ENCODE measurements around the gene ARMH1. TPM values are rescaled to one million over a fixed set of nuclear protein-coding genes. Genes with fewer than 3 reads are reported as not detected.

ARMH1 gene
- total and polyA plus RNA-seq, 10 donors: 12.2 to 86.0 (median 20.8) TPM

DNA sequence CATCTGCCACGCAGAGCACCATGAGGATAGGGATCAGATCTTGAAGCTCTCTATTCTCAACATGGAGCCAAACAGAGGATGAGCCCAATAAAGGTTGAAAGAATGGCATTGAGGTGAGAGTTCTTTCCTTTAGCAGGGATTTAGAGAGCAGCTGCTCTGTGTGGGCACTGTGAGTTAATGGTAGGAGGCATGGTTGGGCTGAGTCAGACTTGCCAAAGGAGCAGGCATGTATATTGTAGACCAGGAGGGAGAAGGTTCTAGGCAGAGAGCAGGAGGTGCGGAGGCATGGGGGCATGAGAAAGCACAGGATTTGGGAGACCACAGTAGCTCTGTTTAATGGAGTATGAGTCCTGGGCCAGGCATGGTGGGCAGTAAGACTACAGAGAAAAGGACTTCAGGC lies 32.3 kb upstream of the ARMH1 start:
- no peak for TF ChIP-seq CTCF (IDR thresholded peaks at IDR 0.05 in 8 of 11, conservative IDR thresholded peaks at IDR 0.05 in 3 of 11)
- no peak for TF ChIP-seq POLR2A (IDR thresholded peaks at IDR 0.05)
- 94 to 100% (median 96%) methylated on average over 2 of the region's 2 CpGs for WGBS, 5 donors
- H3K4me1 ChIP-seq: peaks cover 0 to 22% (median 7%) of the 10 kb centered on the region in 6 donors
- no peaks in the 10 kb centered on the region for H3K9me3 ChIP-seq
- peaks cover 0 to 100% (median 100%) of the 10 kb centered on the region in 6 donors for H3K36me3 ChIP-seq
- H3K4me3 ChIP-seq: no peak overlapping the region
- intact Hi-C loops (cut with DNase I; ENCODE audit: low total_unique reads): no loop called here
- H3K27ac ChIP-seq: no peak overlapping the region
- H3K27me3 ChIP-seq (replicated peaks in 1 of 7): no peaks in the 10 kb centered on the region
- no peak for DNase-seq

GRCh38 chr1:44642925-44643324 lies 31.6 kb upstream of the ARMH1 start:
- 82 to 97% (median 95%) methylated on average over 3 of the region's 3 CpGs for WGBS, 5 donors
- H3K9me3 ChIP-seq: no peaks in the 10 kb centered on the region
- no peak for DNase-seq
- H3K36me3 ChIP-seq: peaks cover 0 to 100% (median 100%) of the 10 kb centered on the region in 6 donors
- no peak overlapping the region for H3K4me3 ChIP-seq
- intact Hi-C loops (cut with DNase I; ENCODE audit: low total_unique reads): no loop called here
- peaks cover 0 to 15% (median 4%) of the 10 kb centered on the region in 6 donors for H3K4me1 ChIP-seq
- TF ChIP-seq CTCF (IDR thresholded peaks at IDR 0.05 in 8 of 11, conservative IDR thresholded peaks at IDR 0.05 in 3 of 11): no peak
- TF ChIP-seq POLR2AphosphoS5 (IDR thresholded peaks at IDR 0.05): no peak
- no peak for TF ChIP-seq POLR2A (IDR thresholded peaks at IDR 0.05)
- no peaks in the 10 kb centered on the region for H3K27me3 ChIP-seq (replicated peaks in 1 of 7)
- no peak overlapping the region for H3K27ac ChIP-seq

DNA sequence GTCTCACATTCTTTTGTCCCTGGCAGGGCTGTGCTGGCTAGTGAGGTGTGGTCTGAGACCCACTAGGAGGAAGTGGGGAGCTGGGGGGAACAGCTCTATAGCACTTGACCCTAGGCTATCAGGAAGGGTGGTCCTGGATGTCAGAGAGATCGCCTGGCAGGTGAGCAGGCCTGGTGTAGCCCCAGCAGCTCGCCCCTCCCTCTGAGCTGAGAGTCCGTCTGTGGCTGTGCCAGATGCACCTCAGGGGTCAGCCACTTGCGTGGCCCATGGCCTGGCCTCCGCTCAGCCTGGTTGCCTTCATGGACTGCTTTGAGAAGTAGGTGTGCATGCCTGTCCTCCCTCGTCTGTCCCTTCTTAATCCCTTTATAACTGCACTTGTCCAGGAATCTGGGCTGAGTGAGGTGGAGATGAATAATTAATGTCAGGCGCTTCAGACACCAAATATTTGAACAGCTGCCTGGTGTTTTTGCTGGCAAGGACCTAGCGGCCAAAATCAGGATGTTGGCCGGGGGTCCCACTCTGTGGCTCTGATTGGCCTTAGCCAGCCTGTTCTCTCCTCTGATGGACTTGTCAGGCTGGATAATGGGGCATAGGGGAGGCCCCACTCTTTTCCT lies 30.7 kb upstream of the ARMH1 start:
- peak in 1 of 3 donors; percentile 49 for TF ChIP-seq POLR2AphosphoS5 (IDR thresholded peaks at IDR 0.05)
- TF ChIP-seq POLR2A (IDR thresholded peaks at IDR 0.05): no peak
- no peak for TF ChIP-seq CTCF (IDR thresholded peaks at IDR 0.05 in 8 of 11, conservative IDR thresholded peaks at IDR 0.05 in 3 of 11)
- Histone ChIP-seq H3K27ac (no peak overlapping the region), H3K9me3 (no peaks in the 10 kb centered on the region), H3K4me3 (no peak overlapping the region), H3K27me3 (replicated peaks in 1 of 7) (no peaks in the 10 kb centered on the region), H3K4me1 (peaks cover 0 to 8% (median 0%) of the 10 kb centered on the region in 6 donors), H3K36me3 (peaks cover 0 to 100% (median 100%) of the 10 kb centered on the region in 6 donors)
- DNase-seq: no peak
- WGBS, 5 donors: 77 to 91% (median 90%) methylated on average over 9 of the region's 9 CpGs
- intact Hi-C loops (cut with DNase I; ENCODE audit: low total_unique reads): no loop called here

DNA sequence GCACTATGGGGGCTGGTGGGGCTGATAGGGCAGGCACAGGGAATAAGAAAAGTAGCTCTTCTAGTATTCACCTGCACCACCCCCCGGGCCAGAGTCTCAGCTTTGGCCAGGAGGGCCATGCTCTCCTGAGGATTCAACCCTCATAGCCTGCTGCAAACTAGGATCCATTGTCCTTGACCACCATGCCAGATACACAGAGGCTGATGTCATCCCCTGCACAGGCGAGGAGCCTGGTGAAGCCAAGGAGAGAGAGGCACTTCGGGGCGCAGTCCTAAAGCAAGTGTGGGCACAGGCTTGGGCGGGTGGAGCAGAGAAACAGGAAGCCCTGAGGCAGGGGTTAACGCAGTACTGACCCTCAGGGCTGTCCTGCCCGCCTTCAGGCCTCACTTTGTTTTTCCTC lies 29.7 kb upstream of the ARMH1 start:
- H3K27me3 ChIP-seq (replicated peaks in 1 of 7): no peaks in the 10 kb centered on the region
- 88 to 93% (median 91%) methylated on average over 6 to 7 of the region's 7 CpGs for WGBS, 5 donors
- H3K27ac ChIP-seq: peak overlapping the region in 2 of 8 donors; percentile 48 to 51
- DNase-seq: no peak
- peaks cover 0 to 100% (median 100%) of the 10 kb centered on the region in 6 donors for H3K36me3 ChIP-seq
- TF ChIP-seq CTCF (IDR thresholded peaks at IDR 0.05 in 8 of 11, conservative IDR thresholded peaks at IDR 0.05 in 3 of 11) (no peak), POLR2A (IDR thresholded peaks at IDR 0.05) (no peak), POLR2AphosphoS5 (IDR thresholded peaks at IDR 0.05) (no peak)
- no peak overlapping the region for H3K4me3 ChIP-seq
- intact Hi-C loops (cut with DNase I; ENCODE audit: low total_unique reads): no loop called here
- H3K9me3 ChIP-seq: no peaks in the 10 kb centered on the region
- H3K4me1 ChIP-seq: peaks cover 0 to 3% (median 0%) of the 10 kb centered on the region in 6 donors

All from spleen (tissue), 11 donors.